NCI-H2171 treated with DMSO at 0.1 percent for 48 hours (cell line): ENCODE measurements around the gene TTC24.
"Not testable (repeated sequence)": the region's sequence is repeated elsewhere in the genome, so short reads cannot be mapped to it uniquely, and the experiment has no call there.

Experiments
- DNase-seq: peaks from one replicate; lab custom pipeline; 2025; lab: John Stamatoyannopoulos, UW

Gene TTC24

DNA sequence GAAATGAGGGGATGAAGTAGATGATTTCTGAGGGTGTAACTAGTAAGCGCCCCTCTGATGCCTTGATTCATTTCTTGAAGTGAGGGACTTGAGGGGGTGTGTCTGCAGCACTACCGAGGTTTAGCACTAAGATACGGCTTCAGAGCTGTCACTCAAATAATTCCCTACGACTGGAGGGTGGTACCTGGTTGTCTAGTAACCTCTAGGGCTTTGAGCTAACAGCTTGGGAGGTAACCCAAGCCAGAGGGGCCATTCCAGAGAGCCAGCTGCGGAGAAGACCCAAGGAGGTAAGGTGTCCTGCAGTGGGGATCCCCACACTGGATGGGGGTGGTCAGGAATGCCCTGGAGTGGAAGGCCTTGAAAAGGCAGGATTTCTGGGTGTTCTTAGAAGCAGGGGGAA lies at the start of gene TTC24:
Gene TTC24 (plus strand): TSS at position 252 of the 400 bp plus-strand sequence. CDS start 1,642 bp downstream, outside the sequence.
- peak; percentile 99 for DNase-seq

DNA sequence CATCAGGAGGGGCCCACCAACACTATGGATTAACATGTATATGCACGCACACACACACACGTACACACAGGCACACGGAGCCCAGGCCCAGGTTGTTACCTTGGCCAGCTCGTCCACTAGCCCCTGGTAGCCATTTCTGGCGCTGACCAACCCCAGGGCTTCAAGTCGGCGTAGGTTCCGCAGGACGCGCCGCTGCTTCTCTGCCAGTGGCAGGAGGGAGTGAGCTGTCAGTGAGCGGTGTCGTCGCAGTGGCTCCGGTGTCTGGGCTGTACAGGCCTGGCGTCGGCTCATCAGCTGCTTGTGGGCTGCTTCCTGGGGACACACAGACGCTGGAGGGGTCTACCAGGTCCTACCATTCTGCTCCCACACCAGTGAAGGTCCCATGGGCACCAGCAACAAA lies 49.5 kb upstream of the TTC24 start:
- no peak for DNase-seq

DNA sequence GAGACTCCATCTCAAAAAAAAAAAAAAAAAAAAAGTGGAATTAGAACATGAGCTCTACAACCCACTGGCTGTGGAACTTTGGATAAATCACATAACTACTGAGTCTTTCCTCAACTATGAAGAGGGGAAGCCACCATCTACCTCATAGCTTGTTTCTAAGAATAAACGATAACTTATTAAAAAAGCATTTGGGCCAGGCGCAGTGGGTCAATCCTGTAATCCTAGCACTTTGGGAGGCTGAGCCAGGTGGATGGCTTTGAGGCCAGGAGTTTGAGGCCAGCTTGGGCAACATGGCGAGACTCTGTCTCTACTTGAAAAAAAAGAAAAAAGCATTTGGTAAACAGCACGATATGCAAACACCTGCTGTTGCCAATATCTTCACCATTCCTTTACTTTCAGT lies 47.1 kb upstream of the TTC24 start:
- DNase-seq = no peak

DNA sequence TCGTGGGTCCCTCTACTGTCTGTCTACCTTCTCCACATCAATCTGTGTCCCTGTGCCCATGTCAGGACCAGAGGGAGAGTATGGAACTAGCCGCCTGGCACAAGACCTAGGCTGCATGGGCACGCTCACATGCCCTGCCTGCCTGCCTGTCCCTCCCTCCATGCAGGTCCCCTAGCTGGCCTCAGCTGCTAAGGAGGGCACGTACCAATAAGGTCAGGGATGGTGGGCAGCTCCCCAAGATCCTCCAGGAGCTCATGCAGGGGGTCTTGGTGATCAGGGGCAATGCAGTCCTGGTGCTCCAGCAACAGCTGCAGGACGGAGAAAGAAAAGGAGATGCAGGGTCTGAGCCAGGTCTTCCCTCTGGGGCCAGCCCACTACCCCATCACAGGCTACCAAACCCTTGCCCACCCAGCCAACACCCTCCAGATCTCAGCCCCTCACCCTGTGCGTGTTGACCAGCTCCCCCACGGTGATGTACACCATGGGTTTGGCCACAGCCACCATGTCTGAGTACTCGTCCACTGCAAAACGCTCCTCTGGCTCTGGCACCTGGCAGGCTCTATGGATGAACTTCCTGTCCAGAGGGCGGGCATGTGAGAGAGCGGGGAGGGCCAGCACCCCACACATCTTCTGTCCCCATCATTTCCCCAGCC lies 45.8 kb upstream of the TTC24 start:
- DNase-seq = no peak

DNA sequence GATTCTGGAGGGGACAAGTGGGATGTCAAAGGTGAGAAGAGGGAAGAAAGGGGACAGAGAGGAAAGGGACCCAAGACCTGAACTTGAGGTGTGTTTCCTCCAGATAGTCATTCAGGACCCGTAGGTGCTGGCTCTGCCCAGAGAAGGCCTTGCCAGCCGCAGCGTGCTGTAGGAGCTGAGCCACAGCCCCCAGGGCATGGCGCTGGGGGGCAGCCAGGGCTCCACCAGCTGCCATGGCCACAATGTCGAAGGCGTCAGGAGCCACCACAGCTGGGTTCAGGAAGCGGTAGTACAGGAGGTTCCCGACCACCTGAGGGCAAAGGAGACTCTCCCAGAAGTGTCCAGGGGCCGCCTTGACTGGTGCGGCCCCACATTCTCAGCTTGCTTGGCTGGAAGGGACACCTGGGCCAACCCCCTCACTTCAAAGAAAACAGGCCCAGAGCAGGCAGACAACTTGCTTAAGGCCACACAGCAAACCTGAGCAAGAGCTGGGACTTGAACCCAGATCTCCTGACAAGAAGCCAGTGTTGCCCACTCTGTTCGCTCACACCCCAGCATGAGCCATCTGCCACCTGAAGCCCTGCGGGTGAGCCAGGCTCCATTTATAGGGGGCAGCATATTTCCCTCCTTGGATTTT lies 45.0 kb upstream of the TTC24 start:
- DNase-seq = no peak

DNA sequence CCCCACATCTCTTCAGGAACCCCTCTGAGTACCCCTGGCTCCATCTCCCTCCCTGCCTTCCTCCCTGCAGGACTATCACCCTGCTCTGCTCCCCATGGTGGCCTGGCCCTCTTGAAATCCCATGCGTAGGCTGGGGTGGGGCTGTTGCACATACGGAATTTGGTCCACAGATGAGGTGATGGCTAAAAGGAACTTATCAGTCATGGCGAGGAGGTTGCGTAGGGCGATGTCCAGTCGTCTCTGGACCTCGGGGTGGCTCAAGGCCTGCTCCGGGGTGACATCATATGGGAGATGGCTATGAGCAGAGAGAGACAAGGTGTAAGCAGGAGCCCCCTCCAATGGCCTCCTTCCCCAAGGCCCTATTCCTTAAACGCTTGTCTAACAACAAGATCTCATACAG lies 42.5 kb upstream of the TTC24 start:
- no peak for DNase-seq

DNA sequence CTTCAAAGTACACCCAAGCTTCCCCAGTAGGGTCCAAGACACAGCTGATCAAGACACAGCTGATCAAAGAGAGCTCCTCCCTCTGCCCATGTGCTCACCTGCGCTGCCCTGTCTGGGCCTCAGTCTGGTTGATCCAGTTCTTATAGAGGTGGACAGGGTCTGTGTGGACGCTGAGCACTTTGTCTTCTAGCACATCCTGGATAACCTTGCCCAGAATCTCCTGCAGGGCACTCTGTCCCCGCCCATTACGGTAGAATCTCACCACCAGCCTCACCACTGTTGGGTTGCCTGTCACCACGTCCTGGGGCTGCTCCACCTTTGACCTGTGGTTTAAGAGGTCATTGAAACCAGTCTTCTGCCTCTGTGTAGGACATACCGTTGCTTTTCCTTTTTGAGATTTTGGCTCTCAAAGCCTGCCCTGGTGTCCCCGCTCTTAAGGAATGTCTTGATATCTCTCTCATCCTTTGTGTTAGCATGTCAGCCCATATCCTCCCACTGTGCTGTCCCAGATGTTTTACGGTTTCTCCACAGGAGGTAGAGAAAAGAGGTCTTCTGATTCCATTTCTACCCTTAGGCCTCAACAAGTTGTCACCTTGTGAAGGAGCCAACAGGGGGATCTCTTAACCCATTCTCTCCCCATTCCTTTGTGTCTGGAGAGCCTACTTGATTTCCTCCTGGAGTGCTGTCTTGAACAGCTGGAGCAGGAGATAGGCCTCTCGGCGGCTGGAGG lies 40.6 kb upstream of the TTC24 start:
- no peak for DNase-seq

DNA sequence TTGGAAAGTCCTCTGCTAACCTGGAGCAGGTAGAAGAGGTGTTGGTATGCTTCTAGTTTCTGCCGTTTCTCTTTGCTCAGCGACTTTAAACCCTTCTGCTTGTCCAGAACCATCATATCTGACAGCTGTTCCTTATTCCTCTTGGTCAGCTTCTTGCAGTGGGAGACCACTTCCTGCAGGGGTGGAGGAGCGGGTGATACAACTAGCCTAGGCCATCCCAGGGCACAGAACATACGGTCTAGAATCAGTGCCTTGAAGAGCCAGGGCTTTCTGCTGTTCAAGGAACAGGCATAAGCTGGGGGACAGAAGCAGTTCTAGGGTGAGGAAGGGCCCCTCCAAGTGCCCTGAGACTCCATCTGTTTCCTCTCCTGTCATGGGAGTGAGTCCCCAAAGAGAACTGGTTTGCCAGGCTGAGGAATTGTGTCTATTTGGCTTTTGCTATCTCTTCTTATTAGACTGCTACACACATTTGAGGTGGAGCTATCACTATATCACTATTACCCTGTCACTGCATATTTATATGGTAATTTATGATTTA lies 39.6 kb upstream of the TTC24 start:
- DNase-seq = no peak

DNA sequence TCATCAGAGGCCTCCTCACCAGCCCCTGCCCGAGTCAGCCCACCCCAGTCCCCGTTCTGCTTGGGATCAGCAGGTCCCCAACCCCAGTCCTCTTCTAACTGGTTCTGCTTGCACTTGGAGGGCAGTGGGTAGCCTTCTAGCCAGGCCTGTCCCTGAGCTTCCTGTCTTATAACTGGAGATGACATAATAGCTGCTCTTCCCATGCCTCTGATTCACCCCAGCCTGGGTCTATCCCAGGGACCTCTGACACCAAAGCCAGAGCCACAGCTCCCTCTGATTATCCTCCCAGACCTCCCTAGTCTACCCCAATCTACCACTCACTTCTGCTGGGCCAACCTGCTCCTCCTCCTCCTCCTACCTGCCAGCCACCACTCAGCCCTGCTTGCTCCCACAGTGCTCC lies 38.6 kb upstream of the TTC24 start:
- DNase-seq = no peak

DNA sequence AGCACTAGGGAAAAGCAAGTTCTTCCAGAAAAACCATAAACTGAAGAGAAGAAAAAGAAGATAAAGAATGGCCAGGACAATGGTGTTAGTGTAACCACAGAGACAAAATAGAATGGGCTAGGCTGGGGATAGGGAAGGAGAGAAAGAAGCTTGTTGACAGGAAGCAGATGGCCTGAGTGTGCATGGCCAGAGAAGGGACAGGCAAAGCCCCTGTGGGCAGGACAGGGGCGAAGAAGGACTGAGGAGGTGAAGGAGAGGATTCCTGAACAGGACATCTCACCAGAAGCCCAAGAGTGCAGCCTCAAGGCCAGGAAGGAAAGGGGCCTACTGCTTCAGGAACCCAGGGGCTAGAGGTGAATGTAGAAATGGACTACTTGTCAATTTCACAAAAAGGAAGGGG lies 36.5 kb upstream of the TTC24 start:
- DNase-seq = no peak

DNA sequence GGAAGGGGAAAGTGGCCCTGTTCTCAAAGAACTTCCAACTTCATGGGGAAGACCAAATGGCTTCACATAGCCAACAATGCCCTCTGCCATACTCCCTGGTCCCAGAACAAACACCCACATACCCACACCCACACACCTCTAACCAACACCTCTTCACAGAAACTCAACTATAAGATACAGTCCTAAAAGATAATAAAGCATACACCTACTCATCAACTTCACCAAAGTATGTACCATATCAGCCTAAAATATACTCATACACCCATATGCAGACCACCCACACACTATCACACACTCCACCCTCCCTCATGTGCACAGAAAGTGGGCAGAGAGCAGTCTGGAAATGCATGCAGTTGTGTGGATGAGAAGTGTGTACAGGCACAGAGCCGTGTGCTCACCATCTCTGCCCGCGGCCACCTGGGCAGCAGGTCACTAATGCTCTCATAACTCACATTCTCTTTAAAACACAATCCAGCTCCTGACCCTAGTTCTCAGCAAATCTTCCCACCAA lies 34.9 kb upstream of the TTC24 start:
- no peak for DNase-seq

DNA sequence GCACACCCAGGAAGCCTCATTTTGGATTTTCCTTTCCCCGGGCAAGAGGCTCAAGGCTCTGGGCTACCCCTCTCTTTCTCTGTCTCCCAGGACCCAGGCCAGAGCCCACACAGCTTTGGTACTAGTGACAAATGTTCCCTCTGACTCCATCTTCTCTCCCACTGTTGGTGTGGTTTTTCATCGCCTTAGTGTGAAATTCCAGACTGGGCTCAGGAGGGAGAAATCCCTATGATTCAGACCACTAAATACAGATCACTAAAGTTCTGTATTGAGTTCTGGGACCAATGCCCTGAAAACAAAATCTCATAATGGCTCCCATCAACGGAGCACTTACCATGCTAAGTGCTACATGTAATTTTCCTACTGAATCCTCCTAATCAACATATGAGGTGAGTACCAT lies 33.3 kb upstream of the TTC24 start:
- DNase-seq = no peak

DNA sequence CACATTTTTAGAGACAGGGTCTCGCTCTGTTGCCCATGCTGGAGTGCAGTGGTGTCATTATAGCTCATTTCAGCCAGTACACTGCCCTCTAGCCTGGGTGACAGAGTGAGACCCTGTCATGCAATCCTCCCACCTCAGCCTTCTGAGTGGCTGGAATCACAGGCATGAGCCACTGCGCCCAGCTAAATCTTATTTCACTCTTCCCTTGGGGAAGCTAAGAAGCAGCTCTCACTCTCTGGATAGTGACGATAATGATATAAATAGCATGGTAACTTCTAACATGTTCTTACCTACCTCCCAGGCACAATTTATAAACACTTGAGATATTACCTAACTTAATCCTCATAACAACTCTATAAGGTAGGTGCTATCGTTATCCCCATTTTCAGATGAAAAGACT lies 32.1 kb upstream of the TTC24 start:
- no peak for DNase-seq

DNA sequence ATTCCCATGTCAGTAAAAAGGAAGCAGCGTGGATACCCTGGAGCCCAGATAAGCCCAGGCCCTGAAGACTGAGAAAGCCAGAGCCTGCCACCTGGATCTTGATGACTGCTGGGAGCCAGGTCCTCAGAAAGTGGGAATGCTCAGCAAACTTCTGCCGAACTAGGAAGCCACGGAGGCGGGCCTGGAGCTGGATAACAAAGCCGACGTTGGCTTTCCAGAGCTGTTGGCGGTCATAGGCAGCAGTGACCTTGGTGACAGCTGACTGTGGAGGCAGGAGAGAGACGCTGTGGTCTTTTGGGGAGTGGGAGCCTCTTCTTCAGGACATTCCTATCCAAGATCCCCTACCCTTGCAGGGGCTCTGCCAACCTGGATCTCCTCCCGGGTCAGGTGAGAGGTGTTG lies 31.5 kb upstream of the TTC24 start:
- no peak for DNase-seq

DNA sequence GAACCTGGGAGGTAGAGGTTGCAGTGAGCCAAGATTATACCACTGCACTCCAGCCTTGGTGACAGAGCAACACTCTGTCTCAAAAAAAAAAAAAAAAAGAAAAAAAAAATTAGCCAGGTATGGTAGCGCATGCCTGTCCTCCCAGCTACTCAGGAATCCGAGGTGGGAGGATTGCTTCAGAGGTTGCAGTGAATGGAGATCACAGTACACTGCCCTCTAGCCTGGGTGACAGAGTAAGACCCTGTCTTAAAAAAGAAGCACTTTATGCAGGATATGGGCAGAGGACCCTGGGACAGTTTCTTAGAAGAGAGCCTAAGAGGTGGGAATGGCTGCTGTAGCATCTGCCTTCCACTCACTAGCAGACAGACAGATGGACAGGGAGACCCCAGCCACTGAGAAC lies 30.1 kb upstream of the TTC24 start:
- DNase-seq = no peak

DNA sequence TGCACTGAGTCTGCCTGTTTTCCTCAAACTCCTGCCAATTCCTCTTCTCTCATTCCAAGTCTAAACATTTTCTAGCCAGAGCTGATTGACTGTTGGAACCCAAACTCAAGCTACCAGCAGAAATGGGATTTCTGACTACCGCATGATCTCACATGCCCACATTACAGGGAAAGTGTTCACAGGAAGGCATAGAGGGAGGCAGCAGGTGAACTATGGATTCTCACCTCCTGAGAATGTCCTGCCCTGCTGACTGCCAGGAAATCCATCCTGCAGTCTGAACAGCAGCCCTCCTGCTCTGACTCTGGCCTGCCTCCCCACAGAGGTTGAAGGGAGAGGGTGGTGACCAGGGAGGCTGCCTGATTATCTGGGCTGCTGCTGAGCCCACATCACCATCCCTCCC lies 29.7 kb upstream of the TTC24 start:
- no peak for DNase-seq

DNA sequence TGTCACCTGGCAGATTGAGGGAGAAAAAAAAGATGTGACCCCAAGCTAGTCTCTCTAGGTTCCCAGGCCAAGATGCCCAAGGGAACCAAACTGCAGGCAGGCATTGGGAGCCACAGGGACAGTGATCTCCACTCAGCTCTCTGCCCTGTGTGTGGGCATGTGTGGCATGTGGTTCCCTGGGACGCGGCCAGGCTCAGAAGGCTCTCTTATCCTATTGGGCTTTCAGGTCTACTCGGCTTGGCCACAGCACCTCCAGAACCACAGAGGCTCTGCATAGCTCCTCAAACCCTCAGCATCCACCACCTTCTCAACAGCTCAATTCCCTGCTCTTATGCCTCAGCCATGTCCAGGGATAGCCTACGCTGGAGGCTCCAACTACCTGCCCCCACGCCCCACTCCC lies 29.2 kb upstream of the TTC24 start:
- no peak for DNase-seq

DNA sequence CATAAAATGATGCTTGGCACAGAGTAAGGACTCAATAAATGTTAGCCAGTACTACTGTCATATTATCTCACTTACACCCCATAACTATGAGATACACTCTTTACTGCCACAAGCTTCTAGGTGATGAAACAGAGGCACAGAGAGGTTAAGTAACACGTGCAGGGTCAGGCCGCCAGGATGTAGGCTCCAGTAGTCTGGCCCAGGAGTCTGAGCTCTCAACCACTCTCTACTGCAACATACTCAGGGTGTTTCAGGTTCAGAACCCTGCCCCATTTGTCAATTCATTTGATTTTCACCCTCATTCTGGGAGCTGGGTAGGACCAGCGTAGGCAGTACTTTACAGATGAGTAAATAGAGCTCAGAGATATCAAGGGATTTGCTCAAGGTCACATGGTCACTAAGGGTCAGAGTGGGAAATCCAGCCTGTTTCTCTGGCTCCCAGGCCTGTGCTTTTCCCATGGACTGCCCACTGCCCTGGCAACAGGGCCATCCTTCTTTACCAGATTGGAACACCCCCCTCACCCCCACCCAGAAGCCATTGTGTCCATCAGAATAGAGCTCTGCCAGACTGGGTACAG lies 28.4 kb upstream of the TTC24 start:
- DNase-seq = no peak

DNA sequence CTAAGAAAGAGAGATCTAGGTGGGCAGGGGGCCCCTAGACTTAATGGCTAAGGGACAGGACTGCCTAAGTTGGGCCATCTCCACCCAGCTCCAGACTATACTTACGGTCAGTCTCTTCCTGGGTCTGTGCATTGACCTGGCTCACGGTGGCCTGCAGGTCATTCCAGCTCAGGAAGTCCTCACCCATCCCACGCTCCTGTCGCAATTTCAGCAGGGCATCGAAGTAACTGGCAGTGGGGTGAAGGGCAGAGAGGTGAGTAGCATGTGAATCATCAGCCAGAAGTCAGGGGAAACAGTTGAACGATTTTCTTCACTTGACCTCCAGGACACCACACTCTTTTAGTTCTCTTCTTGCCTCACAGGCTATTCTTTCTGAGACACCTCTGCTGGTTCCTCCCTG lies 27.7 kb upstream of the TTC24 start:
- no peak for DNase-seq

DNA sequence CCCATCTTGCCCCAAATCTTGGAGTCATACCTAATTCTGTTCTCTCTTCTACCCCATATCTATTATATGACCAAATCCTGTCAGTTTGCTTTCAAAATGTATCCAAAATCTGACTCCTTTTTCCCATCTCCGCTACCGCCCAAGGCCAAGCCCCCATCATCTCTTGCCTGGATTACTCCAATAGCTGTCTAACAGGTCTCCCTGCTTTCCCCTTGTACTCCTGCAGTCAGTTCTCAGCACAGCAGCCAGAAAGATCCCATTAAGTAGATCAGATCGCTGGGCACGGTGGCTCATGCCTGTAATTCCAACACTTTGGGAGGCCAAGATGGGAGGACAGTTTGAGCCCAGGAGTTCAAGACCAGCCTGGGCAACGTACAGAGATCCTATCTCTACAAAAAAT lies 27.0 kb upstream of the TTC24 start:
- DNase-seq = no peak

DNA sequence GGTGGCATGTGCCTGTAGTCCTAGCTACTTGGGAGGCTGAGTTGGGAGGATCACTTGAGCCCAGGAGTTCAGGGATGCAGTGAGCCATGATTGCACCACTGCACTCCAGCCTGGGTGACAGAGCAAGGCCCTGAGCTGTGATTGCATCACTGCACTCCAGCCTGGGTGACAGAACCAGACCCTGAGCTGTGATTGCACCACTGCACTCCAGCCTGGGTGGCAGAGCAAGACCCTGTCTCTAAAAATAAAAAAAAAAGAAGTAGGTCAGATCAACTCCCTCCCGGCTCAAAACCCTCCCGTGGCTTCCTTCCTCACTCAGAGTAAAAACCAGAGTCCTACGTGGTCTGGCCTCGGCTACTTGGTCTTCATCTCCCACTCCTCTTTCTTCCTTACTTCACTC lies 26.6 kb upstream of the TTC24 start:
- DNase-seq = not testable (repeated sequence)

DNA sequence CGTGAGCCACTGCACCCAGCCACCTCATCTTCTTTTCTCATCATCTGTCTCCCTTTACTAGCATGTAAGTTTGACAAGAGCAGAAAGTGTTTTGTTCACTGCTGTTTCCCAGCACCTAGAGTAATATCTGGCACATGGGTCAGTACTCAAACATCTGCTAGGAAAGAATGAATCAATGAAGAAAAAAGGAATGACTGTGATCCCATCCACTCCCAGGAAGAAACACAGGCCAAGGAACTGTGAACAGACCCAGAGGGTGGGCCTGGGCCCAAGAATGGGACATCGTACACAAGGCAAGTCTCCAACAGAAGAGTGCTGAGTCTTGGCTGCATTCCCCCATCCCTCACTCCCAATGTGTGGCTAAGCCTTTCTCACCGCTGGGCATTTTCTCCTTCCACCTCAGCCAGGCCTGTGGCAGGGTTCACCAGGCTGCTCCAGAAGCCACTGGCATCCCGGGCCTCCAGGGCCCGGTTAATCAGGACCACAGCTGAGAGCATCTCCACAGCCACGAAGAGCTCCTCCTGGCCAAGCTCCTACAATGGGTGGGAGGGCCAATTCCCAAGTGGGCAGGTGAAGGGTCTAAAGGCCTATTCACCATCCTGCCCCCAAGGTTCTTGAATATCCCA lies 25.6 kb upstream of the TTC24 start:
- DNase-seq = no peak
